Progenitor cell of endocrine pancreas (in vitro differentiated cells): ENCODE results near the gene FGFBP1. TPM values are rescaled to one million over a fixed set of nuclear protein-coding genes. Genes with fewer than 3 reads are reported as not detected.

ENCODE experiments used
- DNase-seq: peaks from one replicate; pipeline ENCODE4 v3.0.0; 2021; ENCODE audit warnings: low spot score; ENCODE audit not compliant: unreplicated experiment
- H3K27ac Mint-ChIP-seq: 2 replicates; pipeline ENCODE4 v1.8.0; 2021; ENCODE audit warnings: mild to moderate bottlenecking, moderate library complexity, mixed read lengths
- H3K27me3 Mint-ChIP-seq: 2 replicates; pipeline ENCODE4 v1.8.0; 2021; ENCODE audit warnings: mixed read lengths
- H3K36me3 Mint-ChIP-seq: 2 replicates; pipeline ENCODE4 v1.8.0; 2022; ENCODE audit warnings: mixed read lengths; ENCODE audit not compliant: insufficient read depth
- H3K4me1 Mint-ChIP-seq: 2 replicates; pipeline ENCODE4 v1.8.0; 2021; ENCODE audit warnings: low read depth, mixed read lengths
- H3K4me3 Mint-ChIP-seq: 2 replicates; pipeline ENCODE4 v1.8.0; 2021; ENCODE audit warnings: low read depth, mild to moderate bottlenecking, moderate library complexity, mixed read lengths
- H3K9me3 Mint-ChIP-seq: 2 replicates; pipeline ENCODE4 v1.8.0; 2021; ENCODE audit warnings: low read depth, mixed read lengths
- CTCF ChIP-seq: fragments of 200-600 bp; sonication (generic); IDR thresholded peaks from one replicate; pipeline ENCODE4 v1.5.0; 2021; ENCODE audit warnings: antibody characterized with exemption, mild to moderate bottlenecking; ENCODE audit not compliant: unreplicated experiment
- total RNA-seq: library from RNA; stranded (reverse); gene quantifications from 2 replicates; pipeline ENCODE4 v1.2.1, GENCODE V29; 2021

The FGFBP1 gene
- total RNA-seq, 1 donor from 2014 or later = not detected

- Mint-ChIP-seq H3K36me3 (no peaks in the 10 kb centered on the region), H3K27me3 (peaks cover under 1% of the 10 kb centered on the region), H3K27ac (no peak overlapping the region), H3K4me3 (no peak overlapping the region), H3K4me1 (no peaks in the 10 kb centered on the region), H3K9me3 (no peaks in the 10 kb centered on the region)
- no peak for TF ChIP-seq CTCF
- no peak for DNase-seq
Measured at GRCh38 chr4:15945516-15945915, 7.0 kb upstream of the FGFBP1 start.

- Mint-ChIP-seq H3K9me3 (no peaks in the 10 kb centered on the region), H3K4me1 (no peaks in the 10 kb centered on the region), H3K27me3 (peaks cover 4% of the 10 kb centered on the region), H3K36me3 (no peaks in the 10 kb centered on the region), H3K27ac (no peak overlapping the region), H3K4me3 (no peak overlapping the region)
- no peak for DNase-seq
- no peak for TF ChIP-seq CTCF
Measured at GRCh38 chr4:15944895-15945294, 6.4 kb upstream of the FGFBP1 start.

- no peak for DNase-seq
- Mint-ChIP-seq H3K9me3 (no peaks in the 10 kb centered on the region), H3K4me1 (no peaks in the 10 kb centered on the region)
Measured at GRCh38 chr4:15942283-15942682, 3.7 kb upstream of the FGFBP1 start.

GRCh38 chr4:15938182-15938581 is 358 bp downstream of the FGFBP1 start:
- H3K36me3 Mint-ChIP-seq = no peaks in the 10 kb centered on the region
- no peak for DNase-seq
- H3K27ac Mint-ChIP-seq = no peak overlapping the region
- no peak overlapping the region for H3K4me3 Mint-ChIP-seq
- TF ChIP-seq CTCF = no peak
- no peaks in the 10 kb centered on the region for H3K4me1 Mint-ChIP-seq
- H3K27me3 Mint-ChIP-seq = peaks cover 7% of the 10 kb centered on the region
- H3K9me3 Mint-ChIP-seq = no peaks in the 10 kb centered on the region

More at GRCh38 chr4:15942283-15942682, 3.7 kb upstream of the FGFBP1 start:
- Mint-ChIP-seq H3K27ac (no peak overlapping the region), H3K36me3 (no peaks in the 10 kb centered on the region), H3K4me3 (no peak overlapping the region), H3K27me3 (peaks cover 7% of the 10 kb centered on the region)
- no peak for TF ChIP-seq CTCF

GRCh38 chr4:15936495-15936894 is 2.0 kb downstream of the FGFBP1 start:
- Mint-ChIP-seq H3K9me3 (no peaks in the 10 kb centered on the region), H3K27ac (no peak overlapping the region), H3K4me3 (no peak overlapping the region), H3K4me1 (no peaks in the 10 kb centered on the region), H3K27me3 (peaks cover 7% of the 10 kb centered on the region), H3K36me3 (no peaks in the 10 kb centered on the region)
- no peak for TF ChIP-seq CTCF
- DNase-seq = no peak
